GM18502 (cell line): ENCODE data around the gene HOXA6.

Experiments
- ATAC-seq: cut with Tn5 transposase; IDR thresholded peaks from one replicate; pipeline ENCODE4 v1.9.1; 2021; ENCODE audit warnings: mild to moderate bottlenecking; ENCODE audit not compliant: unreplicated experiment, poor library complexity

Gene HOXA6

GRCh38 chr7:27147199-27148030, at the start of gene HOXA6:
Gene HOXA6 (minus strand): TSS chr7:27147774. CDS start chr7:27147749, 25 bp downstream.
- ATAC-seq, result no peak

DNA sequence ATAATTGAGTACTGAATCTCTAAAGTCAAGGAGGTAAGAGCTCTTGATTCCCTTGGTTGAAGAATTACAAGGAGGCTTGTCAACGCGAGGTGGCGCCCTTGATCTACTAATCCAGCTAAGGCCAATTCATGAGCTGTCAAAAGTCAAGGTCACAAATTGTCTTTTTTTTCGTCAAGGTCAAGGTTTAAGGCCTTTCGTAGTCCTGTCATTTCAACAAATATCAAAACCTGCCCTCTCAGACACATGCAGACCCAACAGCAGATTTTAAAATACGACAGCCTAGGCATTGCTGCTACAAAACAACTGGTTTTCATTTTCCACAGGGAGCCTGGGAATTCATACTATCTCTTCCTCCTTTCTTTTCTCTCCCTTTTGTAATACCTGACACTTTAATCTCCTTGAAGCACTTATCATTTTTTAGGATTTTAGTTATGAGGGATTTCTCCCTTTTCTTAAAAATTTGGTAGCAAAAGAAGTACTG, 48.8 kb upstream of the HOXA6 start:
- no peak for ATAC-seq

DNA sequence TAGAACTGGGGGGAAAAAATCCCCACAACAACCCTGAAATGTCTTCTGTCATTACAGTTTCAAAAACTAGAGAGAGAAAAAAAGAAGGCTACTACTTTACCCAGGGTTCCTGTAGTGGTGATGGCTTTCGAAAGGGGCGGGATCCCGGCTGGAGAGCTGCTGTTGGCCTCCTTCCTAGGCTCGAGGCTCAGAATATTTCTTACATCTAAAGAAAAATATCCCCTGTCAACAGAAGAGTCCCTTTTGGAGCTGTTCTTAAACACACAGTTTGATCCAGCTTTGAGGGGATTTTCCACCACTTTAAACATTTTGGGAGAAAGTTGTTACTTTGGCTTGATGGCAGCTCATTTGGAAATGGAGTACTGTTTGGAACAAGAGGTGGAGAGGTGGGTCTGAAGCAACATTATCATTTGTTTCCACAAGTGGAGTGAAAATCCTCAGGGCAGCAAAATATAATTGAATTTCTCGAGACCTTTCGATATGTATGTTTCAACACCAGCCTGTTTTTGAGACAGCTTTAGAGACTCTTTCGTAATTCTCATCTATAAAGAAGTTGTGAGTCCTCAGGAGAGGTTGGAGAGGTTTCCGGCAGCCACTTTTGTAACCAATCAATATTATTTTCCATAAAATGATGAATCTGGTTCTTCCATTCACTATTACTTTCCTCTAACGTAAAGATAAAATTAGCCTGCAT, 47.3 kb upstream of the HOXA6 start:
- ATAC-seq, result no peak

DNA sequence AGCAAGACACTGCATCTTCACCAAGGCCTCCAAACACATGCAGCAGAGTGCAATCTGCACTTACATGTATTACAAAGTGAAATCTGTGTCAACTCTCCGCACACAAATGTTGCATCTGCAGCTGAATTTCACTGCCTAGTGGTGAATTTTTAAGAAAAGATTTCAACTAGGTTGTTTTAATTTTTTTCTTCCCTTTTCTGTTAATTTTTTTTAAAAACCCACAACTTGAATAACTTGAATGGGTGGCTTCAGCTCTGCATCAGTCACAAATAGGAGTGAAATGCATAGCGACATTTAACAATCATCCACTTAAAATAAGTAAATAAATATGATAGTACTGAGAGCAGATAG, 46.4 kb upstream of the HOXA6 start:
- ATAC-seq, result no peak

- no peak for ATAC-seq
Observed at GRCh38 chr7:27193335-27194001, 45.9 kb upstream of the HOXA6 start.

GRCh38 chr7:27192546-27193334, 45.2 kb upstream of the HOXA6 start:
- no peak for ATAC-seq

- no peak for ATAC-seq
Observed at GRCh38 chr7:27191833-27192545, 44.4 kb upstream of the HOXA6 start.

DNA sequence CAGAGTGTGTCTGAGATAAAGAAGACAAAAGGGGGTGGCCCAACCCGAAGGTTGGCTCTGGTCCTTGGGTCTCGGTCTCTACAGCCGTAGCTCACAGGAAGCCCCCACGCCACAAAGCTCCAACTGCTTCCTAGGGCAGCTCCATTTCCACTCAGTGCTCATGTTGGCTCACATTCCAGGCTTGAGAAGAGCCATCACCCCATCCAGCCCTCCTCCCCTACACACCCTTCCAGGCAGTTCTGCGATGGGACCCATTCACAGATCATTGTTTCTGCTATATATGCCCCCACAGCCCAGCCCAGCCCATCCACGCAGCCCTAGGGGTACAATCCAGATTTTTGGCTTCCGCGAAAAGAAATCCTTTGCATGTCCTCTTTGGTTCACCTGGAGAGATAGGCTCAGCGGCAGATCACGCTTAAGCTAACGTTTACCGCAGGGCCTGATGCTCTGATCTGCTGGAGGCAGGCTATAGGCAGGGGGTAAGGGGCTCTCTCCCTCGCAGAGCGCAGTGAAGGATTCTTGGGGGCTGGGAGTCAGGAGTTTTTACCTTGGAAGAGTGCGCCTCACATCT, 43.7 kb upstream of the HOXA6 start:
- no peak for ATAC-seq

DNA sequence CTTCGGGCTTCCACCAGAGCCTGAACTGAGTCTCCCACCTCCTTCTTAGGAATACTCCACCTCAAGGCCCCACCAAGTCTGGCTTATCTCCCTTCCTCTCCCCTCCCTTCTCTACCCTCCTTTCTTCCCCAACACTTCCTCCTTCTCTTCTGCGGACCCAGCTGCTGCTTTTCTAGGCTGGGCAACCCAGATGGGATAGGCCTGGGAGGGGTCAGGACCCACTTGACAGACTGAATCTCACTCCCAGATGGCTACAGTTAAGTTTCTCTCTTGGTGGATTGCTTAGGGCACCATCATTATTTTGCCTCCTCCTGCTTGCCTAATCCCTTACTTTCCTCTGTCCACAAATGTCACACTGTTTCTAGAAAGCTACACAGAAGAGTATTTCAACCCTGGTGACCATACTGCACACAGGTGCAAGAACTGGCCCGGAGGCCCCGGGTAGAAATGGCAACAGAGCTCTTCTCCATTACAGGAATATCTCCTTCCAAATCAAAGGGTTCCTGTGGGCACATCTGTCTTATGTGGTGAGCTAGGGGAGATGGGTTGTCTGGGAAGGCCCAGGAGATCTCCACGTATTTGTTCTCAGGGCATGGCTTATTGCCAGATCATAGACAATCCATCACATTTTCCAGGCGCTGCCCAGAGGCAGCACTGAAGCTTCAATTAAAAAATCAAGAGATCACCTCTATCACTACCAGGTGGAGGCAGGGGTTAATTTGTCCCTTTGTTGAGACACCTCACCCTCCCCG, 42.6 kb upstream of the HOXA6 start:
- ATAC-seq, result no peak

DNA sequence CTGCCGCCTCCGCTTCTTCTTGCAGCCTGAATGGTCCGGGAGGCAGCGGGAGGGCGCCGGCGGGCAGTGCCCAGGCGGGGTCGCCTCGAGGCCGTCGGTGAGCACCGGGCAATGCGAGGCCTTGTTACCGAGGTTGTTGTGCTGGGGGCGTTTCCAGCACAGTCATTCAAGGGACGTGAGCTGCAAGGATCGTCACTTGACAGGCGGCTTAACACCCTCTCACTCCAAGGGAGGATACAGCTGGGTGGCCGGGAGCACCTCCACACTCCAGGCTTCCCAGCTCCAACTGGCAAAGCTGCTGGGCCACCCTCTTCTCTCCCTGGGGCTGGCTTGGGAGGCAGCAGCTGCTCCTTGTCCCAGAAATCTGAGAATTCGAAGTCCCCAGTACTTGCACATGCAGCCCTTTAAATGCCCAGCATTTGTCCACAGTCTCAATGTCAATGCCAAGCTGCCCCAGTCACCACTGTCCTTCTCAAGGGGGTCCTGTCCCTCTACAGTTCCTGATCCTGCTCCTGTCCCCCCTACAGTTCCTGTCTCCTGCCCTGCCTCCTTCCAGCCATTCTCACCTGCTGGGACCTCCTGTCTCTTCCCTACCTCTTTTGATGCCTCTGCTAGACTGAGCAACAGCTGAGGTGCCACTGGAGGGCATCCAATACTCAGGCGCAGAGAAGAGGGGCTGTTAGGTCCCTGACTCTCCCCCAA, 41.9 kb upstream of the HOXA6 start:
- no peak for ATAC-seq

DNA sequence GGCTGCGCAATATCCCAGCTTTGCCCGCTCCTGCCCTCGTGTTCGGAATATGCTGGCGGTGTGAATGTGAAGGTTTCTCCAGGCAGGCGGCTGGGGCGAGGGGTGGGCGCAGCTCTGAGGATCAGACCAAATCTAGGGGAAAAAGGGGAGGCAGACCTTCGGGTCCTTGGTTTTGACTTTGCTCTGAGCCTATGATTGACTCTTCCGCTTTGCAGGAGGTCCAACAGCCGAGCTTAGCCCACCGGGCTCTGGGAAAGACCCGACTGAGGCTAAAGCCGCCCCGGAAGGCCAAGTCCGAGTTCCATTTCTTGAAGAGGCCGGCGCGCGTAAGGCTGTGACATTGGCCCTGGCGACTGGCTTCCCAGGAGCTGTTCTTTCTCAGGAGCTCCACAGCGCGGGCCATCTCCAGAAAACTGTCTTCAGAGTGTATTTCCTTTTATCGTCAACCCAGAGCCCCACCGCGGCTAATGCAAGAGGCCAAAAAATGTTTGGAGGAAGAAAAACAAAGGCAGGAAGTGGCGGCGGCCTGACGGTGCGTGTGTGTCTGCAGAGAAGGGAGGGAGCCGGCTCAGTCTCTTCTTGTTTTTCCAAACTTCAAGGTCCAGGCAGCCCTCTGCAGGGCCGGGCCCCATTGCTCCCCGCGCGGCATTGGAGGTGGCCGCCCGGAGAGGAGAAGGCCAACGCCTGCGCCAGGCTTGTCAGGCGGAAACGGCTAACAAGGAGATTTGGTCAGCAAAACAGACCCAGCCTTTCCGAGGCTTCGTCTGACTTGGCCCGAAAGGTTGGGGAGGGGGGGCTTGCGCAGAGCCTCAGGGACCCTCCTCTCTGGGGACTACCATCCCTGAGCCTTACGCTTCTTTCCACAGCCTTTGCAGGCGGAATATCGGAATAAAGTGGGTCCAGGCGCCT, 41.1 kb upstream of the HOXA6 start:
- ATAC-seq, result no peak

- ATAC-seq, result no peak
Observed at GRCh38 chr7:27187475-27188385, 40.2 kb upstream of the HOXA6 start.

- no peak for ATAC-seq
Observed at GRCh38 chr7:27186668-27187474, 39.3 kb upstream of the HOXA6 start.

DNA sequence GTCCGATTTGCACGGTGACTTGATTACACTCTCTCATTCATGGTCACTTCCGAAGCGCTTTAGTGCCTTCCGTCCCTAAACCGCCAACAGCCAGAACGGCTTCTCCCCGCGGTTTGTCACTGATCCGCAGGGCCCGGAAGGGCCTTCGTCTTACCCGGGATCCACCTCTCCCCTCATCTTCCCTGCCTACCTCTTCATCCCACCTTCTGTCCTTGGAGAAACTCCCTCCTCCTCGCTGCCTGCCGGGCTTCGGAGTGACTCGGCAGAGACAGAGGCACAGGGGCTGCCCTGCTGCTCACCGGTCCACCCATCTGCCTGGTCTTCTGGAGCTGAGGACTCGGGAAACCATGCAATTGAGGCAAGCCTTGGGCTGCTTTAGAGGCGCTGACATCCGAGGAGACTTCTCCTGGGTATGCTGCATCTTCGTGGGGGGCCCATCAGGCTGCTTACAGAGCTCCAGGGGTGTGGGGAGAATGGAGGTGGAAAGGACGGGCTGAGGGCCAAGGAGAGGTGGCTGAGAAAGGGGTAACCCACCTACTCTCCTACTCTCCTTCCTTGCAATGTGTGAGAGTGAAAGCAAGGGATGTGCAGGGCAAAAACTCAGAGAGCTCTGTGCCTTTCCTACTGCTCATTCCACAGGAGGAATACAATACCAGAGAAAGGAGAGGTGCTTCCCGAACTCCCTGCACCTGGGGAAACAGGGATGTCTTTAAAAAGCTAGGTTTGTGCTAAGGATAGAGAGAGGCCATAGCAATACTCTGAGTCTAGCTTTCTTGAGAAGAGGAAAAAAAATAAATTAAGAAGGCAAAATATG, 38.5 kb upstream of the HOXA6 start:
- ATAC-seq, result no peak
